HG02610 (cell line): ENCODE results near the gene HOXA10.

Experiments
- ATAC-seq: cut with Tn5 transposase; IDR thresholded peaks from one replicate; pipeline ENCODE4 v1.9.1; 2021; ENCODE audit warnings: mild to moderate bottlenecking, moderate library complexity; ENCODE audit not compliant: unreplicated experiment

The HOXA10 gene

DNA sequence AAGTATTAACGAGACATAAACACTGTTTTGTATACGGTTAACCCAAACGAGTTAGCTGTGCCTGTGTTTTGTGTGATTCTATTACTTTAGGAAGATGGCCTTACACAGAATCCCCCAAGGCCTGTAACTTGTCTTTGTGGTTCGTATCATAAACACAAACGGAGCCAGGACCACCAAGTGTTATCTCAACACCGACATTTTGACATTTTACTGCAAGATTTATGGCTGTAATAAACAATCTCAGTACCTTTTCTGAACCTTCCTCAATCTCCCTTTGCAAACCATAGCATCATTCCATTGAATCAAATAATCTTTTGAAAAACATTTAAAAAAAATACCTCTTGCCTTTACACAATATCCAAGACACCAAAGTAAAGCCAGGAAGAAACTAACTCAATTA, 41.1 kb downstream of the HOXA10 start:
- ATAC-seq = no peak

DNA sequence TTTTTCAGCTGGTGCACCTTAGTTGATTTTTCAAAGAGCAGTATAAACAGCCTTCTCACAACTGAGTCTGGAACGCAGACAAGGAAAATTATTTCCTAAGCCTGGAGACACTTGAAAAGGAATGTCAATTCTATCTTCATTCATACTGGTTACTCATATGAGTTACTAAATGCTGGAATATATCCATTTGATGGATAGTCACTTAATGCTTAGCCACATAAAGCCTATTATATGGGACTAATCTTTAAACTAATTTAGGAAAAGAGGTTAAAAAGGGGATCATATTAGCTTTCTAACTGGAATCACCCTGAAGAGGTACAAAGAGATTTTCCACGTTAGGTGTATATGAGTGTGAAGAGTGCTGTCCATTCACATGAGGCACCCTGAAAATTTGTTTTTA, 41.9 kb downstream of the HOXA10 start:
- ATAC-seq = no peak

DNA sequence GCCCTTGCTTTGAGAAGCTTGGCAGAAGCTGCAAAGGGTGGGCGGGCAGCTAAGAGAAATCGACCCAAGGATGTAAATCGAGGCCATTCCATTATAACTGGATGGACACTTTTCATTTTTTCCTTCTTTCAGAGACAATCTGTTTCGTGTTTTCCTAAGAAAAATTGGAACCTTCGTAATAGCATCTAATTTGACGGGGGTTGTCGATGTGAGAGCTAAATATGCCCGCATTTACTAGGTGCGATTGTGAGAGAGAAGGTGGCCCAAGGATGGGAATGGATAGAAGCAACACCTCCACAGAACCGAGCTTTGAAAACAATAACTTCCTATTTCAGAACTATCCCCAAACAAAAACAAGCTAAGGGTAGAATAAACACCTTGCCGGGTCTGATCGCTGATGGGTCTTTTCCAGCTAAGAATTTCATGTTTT, 42.7 kb downstream of the HOXA10 start:
- no peak for ATAC-seq

DNA sequence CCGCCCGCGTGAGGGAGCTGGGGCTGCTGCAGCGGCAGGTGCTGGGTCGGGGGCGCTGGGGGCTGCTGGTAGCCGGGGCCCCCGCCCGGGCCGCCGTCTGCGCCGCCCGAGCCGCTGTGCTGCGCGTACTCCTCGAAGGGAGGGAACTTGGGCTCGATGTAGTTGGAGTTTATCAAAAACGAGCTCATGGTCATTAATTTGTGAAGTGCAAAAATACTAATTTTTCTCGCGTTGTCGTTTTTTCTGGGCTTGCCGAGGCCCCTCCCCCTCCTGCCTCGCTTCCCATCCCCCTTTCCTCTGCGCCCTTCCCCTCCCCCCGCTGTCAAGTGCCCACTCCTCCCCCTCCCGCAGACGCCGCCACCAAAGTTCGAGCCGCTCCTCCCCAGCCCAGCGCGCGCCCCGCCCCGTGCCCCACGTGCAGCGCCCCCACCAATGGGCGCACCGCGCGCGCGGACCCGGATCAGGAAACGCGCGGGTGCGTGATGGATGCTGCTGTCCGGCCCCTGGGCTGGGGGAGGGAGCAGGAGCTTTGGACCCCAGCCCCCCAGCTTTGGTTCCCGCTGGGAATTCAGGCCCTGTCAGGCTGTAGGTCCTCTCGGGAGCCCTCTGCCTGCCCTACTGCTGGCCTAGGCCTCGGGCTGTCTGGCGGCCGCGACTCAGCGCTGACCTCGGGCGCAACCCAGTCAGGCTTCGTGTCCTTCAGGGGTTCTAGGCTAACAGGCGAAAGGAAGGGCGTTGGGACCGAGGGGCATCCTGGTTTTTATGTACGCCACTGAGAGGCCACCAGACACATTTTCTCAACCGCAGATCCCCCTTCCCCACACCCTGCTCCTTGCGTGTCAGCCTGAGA, 43.4 kb downstream of the HOXA10 start, which contains the start of gene HOXA4:
Gene HOXA4, minus strand, starts transcription at position 218 of the 850 bp plus-strand sequence. Its CDS starts 24 bp downstream, at position 194.
- no peak for ATAC-seq

DNA sequence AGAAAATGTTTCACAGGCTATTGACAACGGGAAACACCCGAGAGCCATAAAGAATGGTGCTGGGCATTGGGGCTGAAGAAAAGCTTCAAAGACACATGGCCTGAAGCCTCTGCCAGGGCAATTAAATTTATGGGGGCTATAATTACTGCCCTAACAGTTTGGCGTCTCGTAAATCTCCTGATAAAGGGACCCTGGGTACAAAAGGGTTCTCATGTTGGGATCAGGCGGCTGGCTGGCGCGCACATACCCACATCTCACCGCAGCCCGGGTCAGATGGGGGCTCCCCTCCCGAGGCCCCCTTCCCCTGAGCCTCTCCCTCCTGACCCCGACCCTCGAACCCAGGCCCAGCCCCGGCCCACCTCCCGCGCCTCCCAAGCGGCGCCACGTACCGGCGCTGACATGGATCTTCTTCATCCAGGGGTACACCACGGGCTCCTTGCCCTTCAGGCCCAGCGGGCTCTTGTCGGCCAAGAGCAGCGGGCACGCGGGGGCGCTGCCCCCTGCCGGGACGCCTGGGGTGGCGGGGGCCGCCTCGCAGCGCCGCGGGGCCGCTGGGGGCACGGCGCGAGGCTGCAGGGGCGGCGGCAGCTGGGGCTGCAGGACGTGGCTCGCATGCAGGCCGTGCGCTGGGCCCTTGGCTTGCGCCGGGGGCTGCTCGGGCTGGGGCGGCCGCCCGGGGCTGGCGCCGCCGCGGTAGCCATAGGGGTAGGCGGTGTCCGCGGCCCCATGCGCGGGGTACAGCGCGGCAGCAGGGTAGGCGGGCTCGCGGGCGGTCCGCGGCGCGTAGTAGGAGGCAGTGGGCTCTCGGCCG, 44.2 kb downstream of the HOXA10 start:
- no peak for ATAC-seq

DNA sequence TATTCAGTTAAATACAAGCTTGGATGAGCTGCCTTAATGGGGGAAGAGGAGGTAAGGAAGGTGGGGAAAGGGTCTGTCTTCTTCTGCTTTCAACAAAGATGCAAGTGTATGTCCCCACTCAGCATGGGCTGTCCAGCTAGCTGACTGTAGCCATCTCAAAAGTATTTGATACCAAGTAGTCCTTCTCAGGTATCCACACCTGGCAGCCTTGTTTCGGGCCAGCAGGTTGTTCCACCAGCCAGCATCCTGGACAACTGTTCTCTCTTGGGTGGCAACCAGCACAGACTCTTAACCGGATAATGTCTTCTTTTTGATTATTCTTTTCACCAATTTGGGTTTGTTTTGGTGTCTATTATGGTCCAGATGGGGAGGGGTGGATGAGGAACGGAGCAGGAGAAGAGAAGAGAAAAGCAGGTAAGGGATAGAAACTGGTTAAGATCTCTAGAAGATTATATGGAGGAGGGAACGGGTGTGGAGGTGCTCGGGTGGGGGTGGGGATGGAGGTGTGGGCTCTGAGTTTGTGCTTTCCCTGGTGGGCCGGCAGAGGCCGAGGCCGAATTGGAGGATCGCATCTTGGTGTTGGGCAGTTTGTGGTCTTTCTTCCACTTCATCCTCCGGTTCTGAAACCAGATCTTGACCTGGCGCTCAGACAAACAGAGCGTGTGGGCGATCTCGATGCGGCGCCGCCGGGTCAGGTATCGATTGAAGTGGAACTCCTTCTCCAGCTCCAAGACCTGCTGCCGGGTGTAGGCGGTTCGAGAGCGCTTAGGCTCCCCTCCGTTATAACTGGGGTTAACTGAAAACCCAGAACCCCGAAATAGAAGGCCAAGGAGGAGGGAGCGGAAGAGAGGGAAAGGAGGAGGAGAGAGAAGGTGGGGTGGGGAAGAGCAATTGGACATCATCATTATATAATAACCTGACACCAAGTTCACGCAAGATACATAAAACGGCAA, 45.1 kb downstream of the HOXA10 start:
- no peak for ATAC-seq

DNA sequence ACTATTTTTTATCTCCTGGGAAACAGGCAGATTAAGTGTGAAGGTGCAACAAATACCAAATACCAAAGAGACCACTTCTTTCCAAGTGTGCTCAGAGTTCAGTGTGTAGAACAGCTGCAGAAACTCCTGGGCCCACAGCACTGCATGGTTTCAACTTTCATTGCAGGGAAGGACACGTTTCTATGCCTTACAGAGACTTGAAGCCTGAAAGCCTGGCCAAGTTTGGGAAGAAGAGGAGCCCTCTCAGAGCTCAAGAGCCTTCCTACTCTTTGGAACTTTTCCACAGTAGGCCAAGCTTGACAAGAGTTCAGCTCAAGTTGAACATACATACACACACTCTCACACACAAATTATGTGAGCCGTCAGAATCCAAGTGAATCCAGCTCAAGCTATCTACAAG, 46.1 kb downstream of the HOXA10 start:
- no peak for ATAC-seq

DNA sequence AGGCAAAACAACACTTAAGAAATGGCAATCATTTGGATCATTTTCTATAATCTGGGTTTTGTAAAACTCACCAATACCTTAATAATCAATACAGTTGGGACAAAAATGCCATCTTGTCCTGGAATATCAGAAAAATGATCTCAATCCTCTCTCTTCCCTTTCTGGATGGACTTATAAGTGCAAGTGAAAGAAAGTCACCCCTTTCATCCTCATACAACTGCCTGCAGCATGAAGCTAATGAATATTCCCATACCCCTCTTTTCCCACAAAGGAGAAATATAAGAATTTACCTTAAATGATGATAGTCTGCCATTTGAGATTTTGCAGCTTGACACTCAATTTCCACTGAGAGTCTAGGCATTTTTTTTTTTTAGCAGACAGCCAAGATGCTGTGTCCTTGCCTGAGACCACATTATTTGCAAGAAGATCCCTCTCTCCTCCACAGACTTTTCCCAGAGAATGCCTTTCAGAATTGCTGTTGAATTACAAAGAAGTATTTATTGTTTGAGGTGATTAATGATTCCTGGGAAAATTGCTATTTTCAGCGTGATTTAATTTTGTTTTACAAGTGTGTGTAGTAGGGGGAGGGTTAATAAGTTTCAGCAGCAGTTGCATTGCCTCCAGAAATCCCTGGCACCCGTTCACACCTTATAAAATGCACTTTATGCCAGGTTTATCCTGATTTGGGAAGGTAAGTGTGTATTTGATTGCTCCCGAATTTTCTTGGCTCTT, 47.4 kb downstream of the HOXA10 start:
- no peak for ATAC-seq

DNA sequence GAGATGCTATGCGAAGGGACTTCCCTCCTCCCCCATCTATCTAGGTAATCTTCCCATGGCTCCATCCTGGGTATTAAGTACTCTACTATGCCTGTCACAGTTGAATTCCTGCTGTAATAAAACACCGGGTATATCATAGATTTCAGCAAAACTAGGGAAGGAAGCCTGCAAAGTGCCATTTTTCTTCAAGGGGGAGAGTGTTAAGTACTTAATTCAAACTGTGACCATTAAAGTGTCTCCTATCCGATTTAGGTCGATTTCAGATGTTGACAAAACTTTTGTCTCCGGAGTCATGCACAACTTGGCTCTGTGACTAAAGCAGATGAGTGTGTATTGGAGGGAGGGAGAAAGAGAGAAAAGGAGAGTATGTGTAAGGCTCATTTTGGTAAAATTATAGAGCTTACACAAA, 48.1 kb downstream of the HOXA10 start:
- ATAC-seq = no peak

DNA sequence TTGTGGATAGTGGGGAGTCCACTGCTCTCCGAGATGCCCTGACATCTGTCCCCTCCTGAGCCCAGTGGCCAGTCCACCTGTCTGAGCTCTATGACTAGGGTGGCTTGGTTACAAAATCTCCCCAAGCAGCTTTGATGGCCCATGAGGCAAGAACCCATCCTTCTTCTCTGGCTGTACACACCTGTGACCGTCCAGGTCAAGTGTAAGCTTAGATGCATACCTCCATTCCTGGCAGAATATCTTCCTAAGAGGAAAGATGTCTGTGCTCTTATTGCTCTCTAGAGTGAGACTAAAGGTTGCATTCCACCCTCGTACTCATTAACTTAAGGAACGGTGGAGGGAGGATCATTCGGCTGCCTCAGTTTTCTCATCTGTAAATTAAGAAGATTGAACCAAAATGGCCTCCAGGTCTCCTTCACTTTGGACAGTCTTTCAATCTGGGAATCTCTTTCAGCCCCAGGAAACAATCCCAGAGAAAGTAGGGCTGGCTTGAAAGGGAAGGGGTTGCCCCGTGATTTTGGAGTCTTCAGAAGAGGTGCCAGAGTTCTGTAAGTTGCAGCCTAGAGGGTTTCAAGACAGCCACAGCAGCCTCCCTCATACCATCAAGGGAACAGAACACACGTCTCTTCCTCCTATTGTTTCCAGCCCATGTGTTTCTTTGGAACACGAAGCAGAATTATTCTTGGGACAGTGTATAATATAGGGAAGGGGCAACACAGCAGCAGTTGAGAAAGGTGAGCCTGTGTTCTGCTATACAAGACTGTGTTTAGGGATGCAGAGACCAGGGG, 49.0 kb downstream of the HOXA10 start:
- ATAC-seq = no peak

DNA sequence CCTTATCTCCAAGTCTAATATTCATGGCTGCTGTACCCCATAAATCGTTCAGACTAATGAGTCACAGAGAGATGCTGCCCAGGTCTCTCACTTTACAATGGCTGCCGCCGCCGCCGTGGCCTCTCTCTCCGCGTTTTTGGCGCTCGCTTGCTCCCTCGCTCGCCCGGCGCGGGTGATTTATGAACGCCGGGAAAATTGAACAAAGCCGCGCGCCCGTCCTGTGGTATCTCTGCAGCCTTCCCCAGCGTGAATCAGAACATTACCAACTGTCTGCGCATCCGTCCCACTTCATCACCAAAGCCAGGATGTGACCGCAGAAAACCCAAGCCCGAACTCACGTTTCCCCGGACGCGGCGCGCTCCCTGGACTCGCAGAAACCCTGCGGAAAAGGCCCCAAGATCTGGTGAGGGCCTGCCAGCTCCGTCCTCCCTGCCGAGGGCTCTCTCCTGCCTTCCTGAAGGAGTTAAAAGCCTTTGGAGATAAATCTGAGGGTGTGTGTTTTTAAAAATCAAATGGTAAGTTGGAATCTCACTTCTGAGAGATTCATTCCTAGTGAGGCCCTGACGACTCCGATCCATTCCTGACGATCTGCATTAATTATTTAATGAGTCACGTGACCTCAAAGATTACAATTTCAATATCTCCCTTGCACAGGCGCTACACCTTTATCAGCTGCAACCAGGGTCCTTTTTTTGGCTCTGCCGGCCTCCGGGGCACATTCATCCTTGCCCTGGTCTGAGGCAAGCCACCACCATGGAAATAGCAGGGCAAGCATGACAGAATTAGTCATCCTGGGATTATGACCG, 49.8 kb downstream of the HOXA10 start:
- ATAC-seq = no peak

DNA sequence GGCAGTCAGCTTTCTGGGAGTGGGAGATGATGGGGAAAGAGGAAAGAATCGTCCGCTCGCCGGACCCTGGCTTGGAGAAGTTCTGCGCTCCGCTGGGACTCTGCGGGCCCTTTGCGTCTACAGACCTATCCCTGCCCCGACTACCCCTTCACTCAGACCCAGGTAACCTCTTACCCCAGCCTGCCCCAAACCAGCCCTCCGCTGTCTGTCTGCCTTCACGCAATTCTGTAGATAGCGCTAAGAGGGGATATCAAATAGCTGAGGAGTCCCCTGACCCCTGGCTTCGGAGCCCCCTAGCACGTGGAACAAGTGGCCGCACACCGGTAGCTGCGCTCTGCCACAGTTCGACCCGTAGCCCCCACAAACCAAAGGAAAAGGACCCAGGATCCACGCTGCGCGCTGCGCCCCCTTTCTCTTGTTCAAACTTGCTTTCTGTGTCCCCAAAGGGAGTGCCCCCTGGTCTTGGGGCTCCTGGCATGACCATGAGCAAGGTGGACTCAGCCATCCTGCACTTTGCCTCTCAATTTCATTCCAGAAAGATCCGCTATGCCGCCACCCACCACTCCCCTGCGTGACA, 50.6 kb downstream of the HOXA10 start:
- no peak for ATAC-seq

DNA sequence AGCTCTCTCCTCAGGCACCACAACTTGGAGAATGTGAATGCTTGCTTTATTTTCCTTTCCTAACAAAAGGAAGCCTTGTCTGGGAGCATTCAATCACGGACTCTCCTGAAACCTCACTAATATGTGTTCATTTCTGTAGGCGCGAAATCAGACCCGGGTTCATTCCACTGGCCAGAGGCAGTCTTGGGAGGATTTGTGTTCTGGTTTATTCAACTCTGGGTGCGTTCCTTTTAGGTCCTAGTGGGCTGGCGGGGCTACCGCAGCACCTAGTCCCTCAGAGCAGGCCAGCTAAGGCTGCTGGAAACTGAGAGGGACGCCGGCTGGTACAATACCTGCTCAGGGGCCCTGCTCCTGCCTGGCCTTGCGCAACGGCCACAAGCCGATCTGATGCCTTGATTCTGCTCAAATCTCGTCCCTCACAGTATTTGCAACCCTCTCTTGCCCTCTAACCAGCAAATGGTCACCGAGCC, 51.1 kb downstream of the HOXA10 start:
- no peak for ATAC-seq

DNA sequence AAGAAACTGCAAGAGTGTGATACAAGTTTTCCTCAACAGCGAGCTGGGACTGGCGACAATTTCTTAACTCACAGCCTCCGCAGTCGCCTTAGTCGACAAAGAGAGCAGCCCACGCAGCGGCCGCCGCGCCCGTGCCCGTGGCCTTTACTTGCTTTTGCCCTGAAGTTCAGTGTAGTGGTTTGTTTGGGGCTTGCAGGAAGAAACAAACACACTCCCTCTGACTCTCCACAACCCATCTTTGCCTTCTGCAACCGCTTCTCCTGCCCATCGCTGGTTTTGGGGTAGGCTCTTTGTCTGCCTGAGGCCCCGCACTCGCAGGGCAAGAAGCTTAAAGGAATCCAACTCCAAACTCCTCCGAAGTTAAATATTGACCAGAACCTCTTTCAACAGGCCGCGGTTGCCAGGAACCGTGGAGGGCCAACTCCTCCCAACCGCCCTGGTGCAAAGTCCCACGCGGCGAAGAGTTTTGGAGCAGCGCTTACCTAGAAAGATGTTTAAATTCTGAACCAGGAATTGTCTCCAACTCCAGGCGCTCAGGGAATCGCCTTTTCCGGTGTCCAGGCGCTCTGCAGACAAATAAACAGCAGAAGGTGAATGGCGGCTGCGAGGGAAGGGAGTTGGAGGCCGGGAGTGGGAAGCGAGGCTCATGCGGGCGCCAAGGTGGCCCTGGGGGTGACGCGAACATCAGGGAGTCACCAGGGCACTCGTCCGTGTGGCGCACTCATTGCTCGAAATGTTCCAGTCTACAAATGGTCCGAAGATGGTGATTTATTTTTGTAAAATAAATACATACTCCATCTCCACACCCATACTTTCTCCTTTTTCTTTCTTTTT, 51.8 kb downstream of the HOXA10 start:
- no peak for ATAC-seq

DNA sequence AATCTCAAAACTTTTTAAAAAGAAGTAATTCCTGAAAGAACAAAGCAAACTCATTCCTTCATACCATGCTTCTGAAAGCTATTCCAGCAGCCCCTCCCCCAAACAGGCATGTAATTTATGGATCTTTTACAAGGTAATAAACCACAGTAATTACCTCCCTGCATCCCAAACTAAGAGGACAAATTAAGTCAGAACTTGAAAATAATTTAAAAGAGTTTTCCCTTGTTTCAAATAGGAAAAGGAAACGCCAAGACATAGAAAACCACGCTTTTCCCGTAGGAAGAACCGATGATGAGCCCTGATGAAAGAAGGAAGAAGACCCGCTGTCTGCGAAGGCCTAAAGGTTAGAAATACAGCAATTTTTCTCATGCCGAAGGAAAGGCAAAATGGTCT, 52.4 kb downstream of the HOXA10 start:
- ATAC-seq = no peak
